Measurements from ENCODE around the gene PAPSS1.

PAPSS1 gene

DNA sequence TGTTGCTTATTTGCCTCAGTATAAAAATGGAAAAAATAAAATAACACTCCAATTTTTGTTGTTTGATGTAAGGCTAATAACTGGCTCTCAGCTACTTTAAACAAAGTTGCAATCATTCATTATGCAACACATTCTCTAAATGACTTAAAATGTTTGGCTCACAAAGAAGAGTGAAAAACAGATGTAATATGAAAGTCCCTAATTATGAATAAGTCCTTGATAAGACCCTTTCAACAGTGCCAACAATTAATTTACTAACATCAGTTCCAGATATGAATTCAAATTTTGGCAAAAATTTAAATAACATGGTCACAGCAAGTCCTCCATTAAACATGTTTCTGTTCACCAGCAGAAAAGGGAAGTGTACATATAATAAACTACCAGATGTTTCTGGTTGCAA, 69.8 kb downstream of the PAPSS1 start:
- H3K4me3 ChIP-seq (ENCODE audit: control insufficient read depth, low read depth, low read length): no peak overlapping the region
- TF ChIP-seq, protein P1, sequence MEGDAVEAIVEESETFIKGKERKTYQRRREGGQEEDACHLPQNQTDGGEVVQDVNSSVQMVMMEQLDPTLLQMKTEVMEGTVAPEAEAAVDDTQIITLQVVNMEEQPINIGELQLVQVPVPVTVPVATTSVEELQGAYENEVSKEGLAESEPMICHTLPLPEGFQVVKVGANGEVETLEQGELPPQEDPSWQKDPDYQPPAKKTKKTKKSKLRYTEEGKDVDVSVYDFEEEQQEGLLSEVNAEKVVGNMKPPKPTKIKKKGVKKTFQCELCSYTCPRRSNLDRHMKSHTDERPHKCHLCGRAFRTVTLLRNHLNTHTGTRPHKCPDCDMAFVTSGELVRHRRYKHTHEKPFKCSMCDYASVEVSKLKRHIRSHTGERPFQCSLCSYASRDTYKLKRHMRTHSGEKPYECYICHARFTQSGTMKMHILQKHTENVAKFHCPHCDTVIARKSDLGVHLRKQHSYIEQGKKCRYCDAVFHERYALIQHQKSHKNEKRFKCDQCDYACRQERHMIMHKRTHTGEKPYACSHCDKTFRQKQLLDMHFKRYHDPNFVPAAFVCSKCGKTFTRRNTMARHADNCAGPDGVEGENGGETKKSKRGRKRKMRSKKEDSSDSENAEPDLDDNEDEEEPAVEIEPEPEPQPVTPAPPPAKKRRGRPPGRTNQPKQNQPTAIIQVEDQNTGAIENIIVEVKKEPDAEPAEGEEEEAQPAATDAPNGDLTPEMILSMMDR (IDR thresholded peaks at IDR 0.05; ENCODE audit: control insufficient read depth, insufficient read depth, low read depth, low read length, missing control alignments): no peak
- DNase-seq (ENCODE audit: low read depth): no peak

DNA sequence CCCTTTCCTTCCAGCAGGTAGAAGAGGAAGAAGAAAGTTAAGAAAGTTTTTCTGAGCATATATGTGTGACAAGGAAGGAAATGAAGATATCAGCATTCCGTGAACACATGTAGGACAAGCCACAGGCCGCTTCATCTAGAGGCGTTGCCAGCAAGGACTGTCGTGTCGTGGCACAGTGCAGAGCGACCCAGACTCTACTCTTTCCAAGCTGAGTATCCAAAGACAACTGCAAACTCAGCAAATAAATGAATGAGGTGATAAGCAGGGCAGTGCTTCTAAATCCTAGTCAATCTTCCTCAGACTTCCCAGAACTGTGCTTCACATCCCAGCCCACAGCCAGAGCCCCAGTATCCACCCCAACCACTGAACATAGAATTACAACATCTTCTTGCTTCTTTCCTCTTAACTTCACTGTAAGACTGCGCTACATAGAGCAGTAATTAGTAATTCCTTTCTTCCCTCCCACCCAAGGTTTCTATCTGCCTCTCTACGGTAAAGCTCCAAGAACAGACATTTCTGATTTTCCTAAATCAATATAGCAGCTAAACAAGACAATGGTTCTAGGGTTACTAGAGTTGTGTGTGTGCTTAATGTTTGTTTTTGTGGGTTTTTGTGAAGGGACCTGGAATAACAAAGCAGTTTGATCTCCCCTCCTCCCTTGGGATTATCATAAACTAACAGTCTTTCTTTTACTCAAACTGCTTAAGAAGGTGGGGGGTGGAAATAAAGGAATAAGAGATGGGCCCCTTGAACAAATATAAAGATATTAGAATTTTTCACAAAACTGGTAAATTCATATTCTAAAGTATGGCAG, 71.6 kb downstream of the PAPSS1 start:
- no peak overlapping the region for H3K4me3 ChIP-seq (ENCODE audit: control insufficient read depth, low read depth, low read length)
- DNase-seq (ENCODE audit: low read depth): no peak
- TF ChIP-seq, protein P1 (IDR thresholded peaks at IDR 0.05; ENCODE audit: control insufficient read depth, insufficient read depth, low read depth, low read length, missing control alignments): no peak

DNA sequence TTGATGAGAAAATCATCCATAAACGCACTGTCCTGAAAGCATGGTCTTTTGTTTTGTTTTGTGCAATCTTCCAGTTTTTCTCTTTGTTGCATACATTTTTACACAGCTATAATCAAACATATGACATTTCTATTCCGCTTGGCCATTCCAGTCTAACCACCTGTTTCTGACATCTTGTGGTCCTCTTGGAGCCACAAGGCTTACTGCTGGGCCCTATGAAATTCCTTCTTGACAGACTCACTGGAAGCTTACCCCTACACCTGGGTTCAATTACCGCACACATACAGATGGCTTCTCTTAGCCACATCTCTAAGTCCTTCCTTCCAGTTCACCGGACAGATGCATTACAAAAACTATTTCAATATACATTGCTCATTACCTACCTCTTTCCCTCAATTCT, 72.4 kb downstream of the PAPSS1 start:
- H3K4me3 ChIP-seq (ENCODE audit: control insufficient read depth, low read depth, low read length): no peak overlapping the region
- TF ChIP-seq, protein P1 (IDR thresholded peaks at IDR 0.05; ENCODE audit: control insufficient read depth, insufficient read depth, low read depth, low read length, missing control alignments): no peak
- peak; percentile 81 for DNase-seq (ENCODE audit: low read depth)

DNA sequence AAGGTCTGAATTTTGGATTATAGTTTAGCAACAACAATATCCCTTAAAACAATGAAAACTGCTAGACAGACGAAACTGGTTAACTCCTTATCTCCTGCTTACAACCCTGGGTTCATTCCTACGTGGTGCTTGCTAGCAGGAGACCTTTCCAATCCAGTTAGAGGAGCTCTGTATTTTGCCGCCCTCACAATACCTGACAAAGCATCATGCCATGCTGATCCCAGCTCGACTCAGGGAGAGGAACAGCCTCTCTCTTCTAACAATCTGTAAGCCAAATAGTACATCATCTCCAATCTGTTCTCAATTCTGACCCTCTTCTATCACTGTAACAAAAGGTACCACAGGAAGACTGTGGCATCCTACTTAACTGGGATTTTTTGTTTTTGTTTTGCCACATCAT, 74.4 kb downstream of the PAPSS1 start:
- DNase-seq (ENCODE audit: low read depth): no peak
- no peak overlapping the region for H3K4me3 ChIP-seq (ENCODE audit: control insufficient read depth, low read depth, low read length)
- TF ChIP-seq, protein P1 (IDR thresholded peaks at IDR 0.05; ENCODE audit: control insufficient read depth, insufficient read depth, low read depth, low read length, missing control alignments): no peak

DNA sequence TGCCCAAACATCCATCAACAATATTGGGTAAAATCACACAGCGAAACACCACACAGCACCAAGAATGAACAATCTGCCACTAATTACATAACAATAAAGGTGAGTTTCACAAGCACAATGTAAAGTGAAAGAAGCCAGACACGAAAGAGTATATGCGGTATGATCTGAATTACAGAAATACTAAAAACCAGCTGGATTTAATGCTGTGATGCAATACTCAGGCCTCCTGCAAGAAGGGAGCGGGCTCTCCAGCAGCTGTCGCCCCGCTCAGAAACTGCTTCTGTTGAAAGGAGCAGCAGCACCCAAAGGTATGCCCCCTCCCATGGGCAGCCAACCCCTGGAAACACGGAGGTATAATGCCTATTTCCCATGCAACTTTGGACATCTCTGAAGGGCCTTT, 77.0 kb downstream of the PAPSS1 start:
- TF ChIP-seq, protein P1 (IDR thresholded peaks at IDR 0.05; ENCODE audit: control insufficient read depth, insufficient read depth, low read depth, low read length, missing control alignments): no peak
- H3K4me3 ChIP-seq (ENCODE audit: control insufficient read depth, low read depth, low read length): no peak overlapping the region
- no peak for DNase-seq (ENCODE audit: low read depth)

DNA sequence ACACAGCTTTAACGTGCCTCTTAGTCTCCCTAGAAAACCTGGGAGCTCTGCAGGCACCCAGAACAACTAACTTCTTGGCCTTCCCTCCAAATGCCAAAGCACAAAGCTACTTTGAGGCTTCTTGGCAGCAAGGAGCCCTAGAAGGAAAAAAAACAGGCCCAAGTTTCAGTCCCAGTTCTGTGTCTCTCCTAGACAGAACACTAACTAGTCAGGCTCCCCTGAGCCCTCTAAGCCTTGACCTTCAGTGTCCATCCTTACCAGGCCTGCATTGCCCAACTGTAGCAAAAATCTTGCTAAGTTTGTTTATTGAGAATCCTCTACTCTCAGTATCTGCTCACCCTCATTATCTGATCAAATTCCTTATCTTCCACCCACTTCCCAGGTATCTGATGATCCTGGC, 79.2 kb downstream of the PAPSS1 start:
- DNase-seq (ENCODE audit: low read depth): no peak
- TF ChIP-seq, protein P1 (IDR thresholded peaks at IDR 0.05; ENCODE audit: control insufficient read depth, insufficient read depth, low read depth, low read length, missing control alignments): no peak
- H3K4me3 ChIP-seq (ENCODE audit: control insufficient read depth, low read depth, low read length): no peak overlapping the region

Measured in AG09309 (cell line).